HG02678 (cell line): ENCODE results near the gene CASS4.

Source experiments
- ATAC-seq: cut with Tn5 transposase; IDR thresholded peaks from one replicate; pipeline ENCODE4 v1.9.1; 2021; ENCODE audit warnings: mild to moderate bottlenecking, moderate library complexity; ENCODE audit not compliant: unreplicated experiment

The CASS4 gene

GRCh38 chr20:56501116-56501515, 89.1 kb downstream of the CASS4 start:
- no peak for ATAC-seq

- no peak for ATAC-seq
Measured at GRCh38 chr20:56503916-56504315, 91.9 kb downstream of the CASS4 start.

GRCh38 chr20:56504373-56505005, 92.4 kb downstream of the CASS4 start:
- no peak for ATAC-seq

GRCh38 chr20:56506103-56506502, 94.0 kb downstream of the CASS4 start:
- ATAC-seq, result no peak
